Measurements from ENCODE around the gene ANHX. TPM values are rescaled to one million over a fixed set of nuclear protein-coding genes. Genes with fewer than 3 reads are reported as not detected.

ANHX gene
- total and polyA plus RNA-seq, 8 donors, result not detected

DNA sequence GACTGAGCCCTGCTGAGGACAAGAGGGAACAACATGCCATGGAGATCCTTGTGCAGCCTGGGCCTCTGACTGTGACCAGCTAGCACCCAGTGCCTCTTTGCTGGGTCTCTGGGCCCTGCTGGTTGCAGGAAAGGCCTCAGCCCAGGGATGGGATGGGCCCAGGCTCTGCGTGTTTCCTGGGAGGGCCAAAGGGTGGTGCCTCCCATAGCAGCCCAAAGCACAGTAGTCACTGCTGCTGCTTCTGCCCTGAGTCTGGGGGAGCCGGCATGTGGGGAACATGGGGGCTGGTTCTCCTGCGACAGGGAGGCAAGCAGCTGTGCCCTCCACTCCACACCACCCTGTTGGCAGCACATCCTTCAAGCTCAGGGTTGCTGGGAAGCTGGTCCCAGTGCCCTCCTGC lies 18.5 kb downstream of the ANHX start:
- DNase-seq, result no peak
- intact Hi-C loops (cut with DNase I; ENCODE audit: low total_unique reads), result no loop called here
- Histone ChIP-seq H3K27me3 (no peaks in the 10 kb centered on the region), H3K27ac (no peak overlapping the region), H3K4me3 (no peak overlapping the region), H3K9me3 (peaks cover 33 to 100% (median 98%) of the 10 kb centered on the region in 4 donors), H3K4me1 (no peaks in the 10 kb centered on the region), H3K36me3 (no peaks in the 10 kb centered on the region)
- WGBS, 5 donors, result 74 to 86% (median 80%) methylated on average over 1 to 3 of the region's 3 CpGs; no CpG with 5 or more reads in 1 of the 5 donors
- TF ChIP-seq POLR2AphosphoS5 (IDR thresholded peaks at IDR 0.05), result no peak
- TF ChIP-seq POLR2A (IDR thresholded peaks at IDR 0.05), result no peak
- TF ChIP-seq, protein P1, sequence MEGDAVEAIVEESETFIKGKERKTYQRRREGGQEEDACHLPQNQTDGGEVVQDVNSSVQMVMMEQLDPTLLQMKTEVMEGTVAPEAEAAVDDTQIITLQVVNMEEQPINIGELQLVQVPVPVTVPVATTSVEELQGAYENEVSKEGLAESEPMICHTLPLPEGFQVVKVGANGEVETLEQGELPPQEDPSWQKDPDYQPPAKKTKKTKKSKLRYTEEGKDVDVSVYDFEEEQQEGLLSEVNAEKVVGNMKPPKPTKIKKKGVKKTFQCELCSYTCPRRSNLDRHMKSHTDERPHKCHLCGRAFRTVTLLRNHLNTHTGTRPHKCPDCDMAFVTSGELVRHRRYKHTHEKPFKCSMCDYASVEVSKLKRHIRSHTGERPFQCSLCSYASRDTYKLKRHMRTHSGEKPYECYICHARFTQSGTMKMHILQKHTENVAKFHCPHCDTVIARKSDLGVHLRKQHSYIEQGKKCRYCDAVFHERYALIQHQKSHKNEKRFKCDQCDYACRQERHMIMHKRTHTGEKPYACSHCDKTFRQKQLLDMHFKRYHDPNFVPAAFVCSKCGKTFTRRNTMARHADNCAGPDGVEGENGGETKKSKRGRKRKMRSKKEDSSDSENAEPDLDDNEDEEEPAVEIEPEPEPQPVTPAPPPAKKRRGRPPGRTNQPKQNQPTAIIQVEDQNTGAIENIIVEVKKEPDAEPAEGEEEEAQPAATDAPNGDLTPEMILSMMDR (IDR thresholded peaks at IDR 0.05), result no peak
- no peak for TF ChIP-seq EP300 (IDR thresholded peaks at IDR 0.05)

DNA sequence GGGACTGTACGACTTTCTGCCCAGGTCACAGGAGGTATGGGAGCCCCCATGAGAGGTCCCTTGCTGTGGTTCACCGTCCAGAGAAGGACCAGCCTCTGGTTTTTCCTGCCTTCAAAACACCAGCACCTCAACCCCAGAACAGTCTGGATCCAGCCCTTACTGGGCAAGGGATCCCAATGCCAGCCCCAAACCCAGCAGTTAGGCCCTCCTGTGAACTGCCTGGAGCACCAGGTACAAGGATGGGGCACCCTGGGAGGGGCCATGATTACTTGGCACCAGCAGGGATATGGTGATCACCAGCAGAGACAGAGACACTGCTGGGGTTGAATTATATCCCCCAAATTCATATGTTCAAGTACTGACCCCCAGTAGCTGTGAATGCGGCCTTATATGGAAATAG lies 20.0 kb downstream of the ANHX start:
- H3K27ac ChIP-seq, result no peak overlapping the region
- H3K4me1 ChIP-seq, result no peaks in the 10 kb centered on the region
- no peaks in the 10 kb centered on the region for H3K36me3 ChIP-seq
- H3K9me3 ChIP-seq, result peaks cover 38 to 100% (median 98%) of the 10 kb centered on the region in 4 donors
- no peak for TF ChIP-seq POLR2A (IDR thresholded peaks at IDR 0.05)
- TF ChIP-seq, protein P1 (IDR thresholded peaks at IDR 0.05), result no peak
- TF ChIP-seq POLR2AphosphoS5 (IDR thresholded peaks at IDR 0.05), result no peak
- TF ChIP-seq EP300 (IDR thresholded peaks at IDR 0.05), result no peak
- DNase-seq, result no peak
- WGBS, 5 donors, result 75 to 91% (median 84%) methylated on average over 1 to 3 of the region's 3 CpGs
- H3K4me3 ChIP-seq, result no peak overlapping the region
- no peaks in the 10 kb centered on the region for H3K27me3 ChIP-seq
- intact Hi-C loops (cut with DNase I; ENCODE audit: low total_unique reads), result no loop called here

- Histone ChIP-seq H3K36me3 (peaks cover 16 to 53% (median 22%) of the 10 kb centered on the region in 4 donors), H3K27me3 (no peaks in the 10 kb centered on the region), H3K9me3 (peaks cover 91 to 100% (median 100%) of the 10 kb centered on the region in 4 donors), H3K4me1 (no peaks in the 10 kb centered on the region), H3K4me3 (no peak overlapping the region), H3K27ac (no peak overlapping the region)
- TF ChIP-seq POLR2AphosphoS5 (IDR thresholded peaks at IDR 0.05) (no peak), POLR2A (IDR thresholded peaks at IDR 0.05) (no peak), EP300 (IDR thresholded peaks at IDR 0.05) (no peak)
- TF ChIP-seq, protein P1 (IDR thresholded peaks at IDR 0.05), result no peak
- 96 to 100% (median 98%) methylated on average over 2 of the region's 2 CpGs for WGBS, 5 donors
- no peak for DNase-seq
- intact Hi-C loops (cut with DNase I; ENCODE audit: low total_unique reads), result no loop called here
Measured at GRCh38 chr12:133206390-133206789, 29.3 kb downstream of the ANHX start.

GRCh38 chr12:133204264-133204603 lies 31.4 kb downstream of the ANHX start:
- Histone ChIP-seq H3K4me1 (no peaks in the 10 kb centered on the region), H3K27ac (no peak overlapping the region), H3K27me3 (no peaks in the 10 kb centered on the region), H3K9me3 (peaks cover 88 to 100% (median 98%) of the 10 kb centered on the region in 4 donors), H3K36me3 (peaks cover 26 to 65% (median 38%) of the 10 kb centered on the region in 4 donors), H3K4me3 (no peak overlapping the region)
- no peak for TF ChIP-seq POLR2A (IDR thresholded peaks at IDR 0.05)
- TF ChIP-seq, protein P1 (IDR thresholded peaks at IDR 0.05), result no peak
- no peak for TF ChIP-seq EP300 (IDR thresholded peaks at IDR 0.05)
- TF ChIP-seq POLR2AphosphoS5 (IDR thresholded peaks at IDR 0.05), result no peak
- intact Hi-C loops (cut with DNase I; ENCODE audit: low total_unique reads), result no loop called here
- WGBS, 5 donors, result 93 to 98% (median 96%) methylated on average over 1 of the region's 1 CpG
- no peak for DNase-seq
